Measurements from ENCODE around the gene TBC1D17.

The TBC1D17 gene

DNA sequence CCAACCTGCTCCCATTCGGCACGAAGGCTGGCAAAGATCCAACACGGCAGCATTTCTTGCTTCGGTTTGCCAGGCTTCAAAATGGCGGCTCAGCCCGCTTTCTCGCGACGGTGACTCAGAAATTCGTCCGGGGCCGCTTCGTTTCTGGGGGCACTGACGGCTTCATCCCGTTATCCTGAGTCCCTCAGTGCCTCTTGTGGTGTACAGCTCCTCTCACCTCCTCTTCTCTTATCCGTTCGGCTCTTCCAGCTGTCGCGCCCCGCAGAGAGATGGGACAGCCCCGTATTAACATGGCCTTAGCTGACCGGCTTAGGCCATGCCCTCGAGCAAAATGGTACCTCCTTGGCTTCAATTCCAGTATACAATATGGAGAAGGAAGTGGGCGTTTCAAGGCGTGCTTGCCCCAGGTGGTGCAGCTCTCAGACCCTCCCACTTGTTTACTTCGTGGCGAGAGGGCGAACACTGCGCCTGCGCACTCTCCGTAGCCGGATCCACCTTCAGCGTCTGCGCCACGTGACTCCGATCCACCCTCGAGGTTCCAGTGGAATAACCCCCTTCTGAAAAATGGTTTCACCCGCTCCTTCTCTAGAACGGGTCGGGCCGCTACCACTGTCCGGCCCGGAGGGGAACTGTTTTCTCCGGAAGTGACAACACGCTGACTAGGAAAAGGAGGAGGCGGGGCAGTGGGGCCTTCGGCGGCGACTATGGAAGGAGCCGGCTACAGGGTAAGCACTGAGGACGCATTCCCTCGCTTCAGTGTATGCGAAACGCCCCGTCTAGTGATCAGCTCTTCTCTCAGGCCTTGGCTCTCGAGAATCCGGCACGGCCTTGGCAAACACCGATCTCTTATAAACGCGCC lies at the start of gene TBC1D17, which contains the start of gene AKT1S1:
Gene TBC1D17, plus strand, starts transcription at position 683 of the 859 bp plus-strand sequence. Its CDS starts 22 bp downstream, at position 705.
Gene AKT1S1, minus strand, starts transcription at position 336 of the 859 bp plus-strand sequence. CDS start 4,060 bp downstream, outside the sequence.
- peak; percentile 95 to 99 for DNase-seq

DNA sequence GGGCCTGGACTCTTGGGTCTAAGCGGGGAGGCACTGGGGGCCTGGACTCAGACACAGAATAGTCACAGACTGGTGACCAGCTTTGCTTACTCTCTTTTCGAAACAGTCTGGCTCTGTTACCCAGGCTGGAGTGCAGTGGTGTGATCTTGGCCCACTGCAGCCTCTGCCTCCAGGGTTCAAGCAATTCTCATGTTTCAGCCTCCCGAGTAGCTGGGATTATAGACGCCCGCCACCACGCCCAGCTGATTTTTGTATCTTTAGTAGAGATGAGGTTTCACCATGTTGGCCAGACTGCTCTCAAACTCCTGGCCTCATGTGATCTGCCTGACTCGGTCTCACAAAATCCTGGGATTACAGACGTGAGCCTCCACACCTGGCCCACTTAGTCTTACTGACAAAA lies 48.3 kb upstream of the TBC1D17 start:
- DNase-seq, result no peak

DNA sequence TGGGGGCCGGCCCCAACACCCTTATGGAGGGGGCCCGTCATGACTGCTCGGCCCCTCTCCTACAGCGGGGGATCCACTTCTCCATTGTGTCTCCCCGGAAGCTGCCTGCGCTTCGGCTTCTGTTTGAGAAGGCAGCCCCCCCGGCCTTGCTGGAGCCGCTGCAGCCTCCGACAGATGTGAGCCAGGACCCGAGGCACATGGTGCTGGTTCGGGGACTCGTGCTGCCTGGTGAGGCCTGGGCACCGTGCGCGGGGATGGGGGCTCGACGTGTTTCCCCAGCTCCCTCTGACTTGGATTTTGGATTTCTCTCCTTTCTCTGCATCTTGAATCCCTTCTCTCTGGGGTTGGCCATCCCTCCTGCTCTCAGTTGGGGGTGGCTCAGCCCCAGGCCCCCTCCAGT lies 47.8 kb upstream of the TBC1D17 start:
- no peak for DNase-seq

DNA sequence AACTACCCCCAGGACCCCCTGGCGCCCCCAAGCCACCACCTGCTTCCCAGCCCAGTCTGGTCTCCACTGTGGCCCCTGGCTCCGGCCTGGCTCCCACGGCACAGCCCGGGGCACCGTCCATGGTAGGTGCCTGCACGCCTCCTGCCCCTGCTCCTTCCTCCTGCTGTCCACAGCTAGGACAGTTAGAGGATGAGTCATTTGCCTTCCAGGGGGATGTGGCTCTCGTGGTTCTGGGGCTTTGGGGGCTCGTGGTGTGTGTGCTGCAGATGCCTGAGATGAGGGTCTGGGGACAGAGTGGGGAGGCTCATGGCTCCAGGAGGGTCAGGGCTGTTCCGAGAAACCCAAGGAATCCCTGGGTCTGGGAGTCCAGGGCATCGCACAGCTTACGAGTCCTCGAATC lies 46.7 kb upstream of the TBC1D17 start:
- no peak for DNase-seq

DNA sequence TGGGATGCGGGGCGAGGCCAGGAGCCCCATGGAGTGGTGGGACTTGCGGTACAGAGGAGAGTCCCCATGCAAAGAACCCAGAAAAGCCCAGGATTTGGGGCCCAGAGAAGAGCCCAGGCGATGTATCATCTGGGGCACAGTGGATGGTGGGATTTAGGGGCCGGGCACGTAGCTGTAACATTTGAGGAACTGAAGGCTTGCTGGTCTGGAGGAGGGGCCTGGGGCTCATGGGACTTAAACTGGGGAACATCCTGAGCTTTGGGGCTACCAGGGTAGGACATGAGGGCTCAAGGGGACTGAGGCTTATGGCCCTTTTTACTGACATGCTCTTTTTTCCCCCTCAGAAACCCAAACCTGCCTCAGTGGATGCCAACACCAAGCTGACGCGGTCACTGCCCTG lies 45.9 kb upstream of the TBC1D17 start:
- DNase-seq, result no peak

DNA sequence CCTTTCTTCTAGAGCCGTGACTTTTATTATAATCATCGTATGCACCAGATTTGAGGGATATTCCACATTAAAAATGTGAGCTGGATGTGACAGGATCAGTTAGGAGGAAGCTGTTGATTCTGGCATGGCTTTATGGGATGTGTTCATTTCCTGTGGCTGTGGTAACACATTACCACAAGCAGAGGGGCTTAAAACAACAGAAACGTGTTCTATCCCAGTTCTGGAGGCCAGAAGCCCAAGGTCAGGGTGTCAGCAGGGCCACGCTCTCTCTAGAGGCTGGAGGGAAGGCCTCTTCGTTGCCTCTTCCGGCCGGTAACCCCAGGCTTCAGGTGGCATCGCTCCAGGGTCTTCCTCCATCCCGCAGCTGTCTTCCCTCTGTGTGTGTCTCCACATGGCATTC lies 44.9 kb upstream of the TBC1D17 start:
- no peak for DNase-seq

DNA sequence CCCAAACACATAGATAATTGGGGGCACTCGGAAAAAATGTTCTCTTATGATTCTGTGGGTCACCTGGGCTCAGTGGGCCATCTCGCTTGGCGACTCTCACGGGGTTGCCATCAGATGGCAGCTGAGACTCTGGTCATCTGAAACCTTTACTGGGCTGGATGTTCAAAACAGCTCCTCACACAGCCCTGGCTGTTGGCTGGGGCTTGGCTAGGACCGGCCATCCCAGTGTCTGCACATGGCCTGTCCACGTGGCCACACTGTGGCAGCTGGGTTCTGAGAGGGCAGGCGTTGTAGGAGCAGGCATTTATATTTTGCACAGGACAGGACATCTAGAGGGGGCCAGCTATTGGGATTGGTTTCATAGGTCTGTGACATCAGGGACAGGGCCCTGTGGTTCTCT lies 43.9 kb upstream of the TBC1D17 start:
- DNase-seq, result no peak

DNA sequence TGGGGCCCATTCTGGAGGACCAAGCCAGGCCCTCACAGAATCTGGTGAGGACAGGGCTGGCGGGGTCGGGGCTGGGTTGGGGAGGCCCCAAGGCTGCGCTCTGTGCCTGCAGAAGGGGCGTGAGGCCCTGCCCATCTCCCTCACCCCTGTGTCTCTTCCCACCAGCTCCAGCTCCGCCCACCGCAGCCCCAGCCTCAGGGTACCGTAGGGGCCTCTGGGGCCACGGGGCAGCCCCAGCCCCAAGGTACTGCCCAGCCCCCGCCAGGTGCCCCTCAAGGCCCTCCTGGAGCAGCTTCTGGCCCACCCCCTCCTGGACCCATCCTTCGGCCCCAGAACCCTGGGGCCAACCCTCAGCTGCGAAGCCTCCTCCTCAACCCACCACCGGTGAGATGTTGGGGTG lies 41.9 kb upstream of the TBC1D17 start:
- DNase-seq, result no peak

DNA sequence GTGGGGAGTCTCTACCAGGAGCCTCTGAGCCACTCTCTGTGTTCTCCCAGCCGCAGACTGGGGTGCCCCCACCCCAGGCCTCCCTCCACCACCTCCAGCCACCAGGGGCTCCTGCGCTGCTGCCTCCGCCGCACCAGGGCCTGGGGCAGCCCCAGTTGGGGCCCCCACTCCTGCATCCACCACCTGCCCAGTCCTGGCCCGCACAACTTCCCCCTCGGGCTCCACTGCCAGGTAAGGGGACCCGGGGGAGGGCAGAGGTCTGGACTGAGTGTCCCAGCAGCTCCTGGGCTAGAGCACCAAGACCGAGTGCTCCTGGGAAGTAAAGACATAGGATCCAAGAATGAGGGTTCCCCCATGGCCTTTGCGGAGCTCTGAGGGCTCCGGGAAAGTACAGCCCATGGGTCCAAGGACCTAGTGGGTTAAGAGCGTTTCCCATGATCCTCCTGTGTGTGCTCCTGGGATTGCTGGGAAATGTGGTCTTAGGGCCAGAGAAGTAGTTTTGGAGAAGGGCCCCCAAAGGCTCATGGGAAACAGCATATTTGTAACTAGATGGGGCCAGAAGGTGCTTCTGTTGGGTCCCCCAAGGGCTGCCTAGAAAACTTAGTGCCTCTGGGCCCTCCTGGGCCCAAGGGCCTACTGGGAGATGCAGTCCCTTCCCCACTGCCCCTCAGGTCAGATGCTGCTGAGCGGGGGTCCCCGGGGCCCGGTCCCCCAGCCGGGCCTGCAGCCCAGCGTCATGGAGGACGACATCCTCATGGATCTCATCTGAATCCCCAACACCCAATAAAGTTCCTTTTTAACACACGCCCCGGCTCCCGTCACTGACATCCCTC lies 41.1 kb upstream of the TBC1D17 start:
- no peak for DNase-seq

DNA sequence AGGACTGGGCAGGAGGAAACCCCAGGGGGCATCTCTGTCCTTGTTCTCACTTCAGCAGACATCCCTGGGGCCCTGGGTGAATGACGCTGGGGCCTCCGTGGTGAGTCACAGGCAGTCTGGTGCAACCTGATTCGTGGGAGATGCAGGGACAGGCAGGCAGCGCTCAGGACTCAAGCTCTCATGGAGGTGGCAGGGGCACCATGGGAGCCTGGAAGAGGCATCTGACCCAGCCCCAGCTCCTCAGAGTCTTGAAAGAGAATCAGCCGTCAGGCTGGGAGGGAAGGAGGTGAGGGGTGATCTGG lies 40.5 kb upstream of the TBC1D17 start:
- no peak for DNase-seq

DNA sequence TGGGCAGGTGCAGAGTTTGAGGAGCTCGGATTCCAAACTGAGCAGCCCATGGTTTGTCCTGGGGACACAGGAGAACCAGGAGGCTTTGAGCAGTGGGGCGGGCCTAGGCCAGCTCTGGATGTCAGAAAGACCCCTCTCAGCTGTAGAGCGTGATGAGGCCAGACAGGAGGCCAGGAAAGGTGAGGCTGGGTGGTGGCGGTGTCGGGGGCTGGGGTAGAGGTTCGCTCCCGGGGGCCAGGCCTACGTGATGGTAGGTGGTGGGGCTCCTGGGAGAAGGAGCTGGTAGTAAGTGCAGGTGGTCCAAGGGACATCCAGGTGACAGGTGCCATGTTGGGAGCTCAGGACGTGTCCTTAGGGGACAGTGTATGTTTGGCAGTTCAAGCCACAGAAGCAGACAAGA lies 40.1 kb upstream of the TBC1D17 start:
- DNase-seq, result no peak

DNA sequence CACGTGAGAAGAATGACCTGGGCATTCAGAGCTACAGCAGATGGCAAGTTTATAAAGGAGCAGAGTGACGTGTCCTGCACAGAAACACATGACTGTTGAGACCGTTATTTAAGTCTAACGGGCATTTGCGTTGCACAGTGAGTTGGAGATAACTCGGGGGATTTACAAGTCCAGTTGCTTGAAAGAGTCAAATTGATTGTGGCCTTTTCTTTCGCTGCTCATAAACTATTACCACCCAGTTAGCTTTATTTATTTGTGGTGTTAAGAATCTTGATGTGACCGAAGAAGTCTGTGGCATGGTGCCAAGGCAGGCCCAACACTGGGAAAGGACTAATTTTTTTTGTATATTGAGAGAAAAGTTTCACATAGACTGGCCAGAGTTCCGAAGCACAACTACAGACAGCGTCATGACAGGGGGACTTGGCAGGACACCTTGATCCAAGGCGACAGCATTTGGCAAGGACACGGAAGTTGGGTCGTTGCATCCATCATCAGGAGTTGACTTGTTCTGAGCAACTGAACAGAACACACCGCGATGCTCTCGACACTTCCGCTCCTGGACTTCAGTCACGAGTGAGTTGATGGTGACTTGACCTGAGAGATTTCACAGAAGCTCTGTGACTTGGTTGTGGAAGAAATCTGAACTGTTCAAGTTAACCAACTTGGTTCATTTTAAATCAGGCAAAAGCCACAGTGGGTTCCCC lies 38.5 kb upstream of the TBC1D17 start:
- DNase-seq, result no peak

DNA sequence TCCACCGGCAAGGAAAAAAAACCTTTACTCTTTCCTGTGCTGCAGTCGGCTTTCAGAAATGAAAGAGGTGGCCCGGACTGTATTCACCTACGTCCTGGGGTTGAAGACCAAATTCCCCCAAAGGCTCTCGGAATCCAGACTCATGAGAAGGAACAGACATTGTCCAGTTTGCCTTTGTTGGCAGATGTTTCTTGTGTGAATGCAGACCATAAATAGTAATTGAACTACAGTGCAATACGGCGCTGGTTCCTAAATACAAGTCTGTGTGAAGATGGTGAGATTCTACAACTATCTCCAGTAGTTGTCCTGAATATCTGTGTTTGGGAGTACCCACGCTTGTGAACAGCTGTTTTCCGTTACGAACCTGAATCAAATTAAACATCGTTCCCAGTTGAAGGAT lies 37.8 kb upstream of the TBC1D17 start:
- no peak for DNase-seq

DNA sequence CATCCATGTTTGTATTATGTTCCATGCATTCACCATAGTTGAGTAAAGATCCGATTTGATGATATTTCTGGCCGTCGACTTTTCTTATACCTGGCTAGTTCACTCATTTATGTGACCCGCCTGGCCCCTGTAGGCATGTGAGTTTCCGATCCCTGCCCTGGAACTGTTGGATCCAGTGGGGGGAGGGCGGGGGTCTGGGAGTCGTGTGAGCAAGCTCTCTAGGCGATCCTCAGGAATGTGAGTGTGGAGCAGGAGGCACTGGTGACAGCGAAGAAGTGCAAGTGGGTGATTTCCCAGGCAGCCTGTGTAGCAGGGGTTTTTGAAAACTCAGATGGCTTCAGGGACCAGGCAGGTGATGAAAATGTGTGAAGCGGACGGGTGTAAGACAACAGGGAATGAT lies 37.2 kb upstream of the TBC1D17 start:
- DNase-seq, result no peak

DNA sequence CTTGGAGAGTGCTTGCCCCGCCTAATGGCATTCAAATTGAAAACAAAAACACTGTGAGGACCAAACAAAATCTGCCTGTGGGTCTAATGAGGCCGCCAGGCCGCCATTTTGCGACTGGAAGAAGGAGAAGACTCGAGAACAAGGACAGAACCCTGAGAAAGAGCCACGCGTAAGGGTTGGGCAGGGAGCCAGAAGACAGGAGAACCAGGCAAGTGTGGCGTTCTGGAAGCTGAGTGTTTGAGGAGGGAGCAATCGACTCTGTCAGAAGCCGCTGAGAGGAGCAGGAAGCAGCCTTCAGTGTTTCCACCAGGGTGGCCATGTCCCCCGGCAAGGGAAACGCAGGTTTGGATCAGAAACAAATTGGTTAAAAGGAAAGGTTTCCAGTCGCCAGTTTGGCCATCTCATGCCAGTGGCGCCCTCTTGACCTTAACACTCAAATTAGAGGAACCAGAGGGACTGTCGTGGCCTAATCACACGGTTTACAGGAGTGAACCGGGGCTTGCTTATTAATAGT lies 36.7 kb upstream of the TBC1D17 start:
- DNase-seq, result no peak

DNA sequence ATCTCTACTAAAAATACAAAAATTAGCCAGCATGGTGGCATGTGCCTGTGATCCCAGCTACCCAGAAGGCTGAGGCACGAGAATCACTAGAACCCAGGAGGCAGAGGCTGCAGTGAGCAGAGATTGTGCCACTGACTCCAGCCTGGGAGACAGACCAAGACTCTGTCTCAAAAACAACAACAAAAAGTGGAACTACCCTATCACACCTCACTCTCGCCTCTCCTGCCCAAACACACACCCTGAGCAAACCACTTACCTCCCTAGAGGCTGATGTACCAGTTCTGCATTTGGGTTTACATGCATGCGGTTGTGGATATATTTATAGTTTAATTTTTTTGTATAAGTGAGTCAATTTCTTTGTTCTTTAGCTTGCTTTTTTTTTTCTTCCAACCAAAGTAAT lies 34.2 kb upstream of the TBC1D17 start:
- DNase-seq, result no peak

DNA sequence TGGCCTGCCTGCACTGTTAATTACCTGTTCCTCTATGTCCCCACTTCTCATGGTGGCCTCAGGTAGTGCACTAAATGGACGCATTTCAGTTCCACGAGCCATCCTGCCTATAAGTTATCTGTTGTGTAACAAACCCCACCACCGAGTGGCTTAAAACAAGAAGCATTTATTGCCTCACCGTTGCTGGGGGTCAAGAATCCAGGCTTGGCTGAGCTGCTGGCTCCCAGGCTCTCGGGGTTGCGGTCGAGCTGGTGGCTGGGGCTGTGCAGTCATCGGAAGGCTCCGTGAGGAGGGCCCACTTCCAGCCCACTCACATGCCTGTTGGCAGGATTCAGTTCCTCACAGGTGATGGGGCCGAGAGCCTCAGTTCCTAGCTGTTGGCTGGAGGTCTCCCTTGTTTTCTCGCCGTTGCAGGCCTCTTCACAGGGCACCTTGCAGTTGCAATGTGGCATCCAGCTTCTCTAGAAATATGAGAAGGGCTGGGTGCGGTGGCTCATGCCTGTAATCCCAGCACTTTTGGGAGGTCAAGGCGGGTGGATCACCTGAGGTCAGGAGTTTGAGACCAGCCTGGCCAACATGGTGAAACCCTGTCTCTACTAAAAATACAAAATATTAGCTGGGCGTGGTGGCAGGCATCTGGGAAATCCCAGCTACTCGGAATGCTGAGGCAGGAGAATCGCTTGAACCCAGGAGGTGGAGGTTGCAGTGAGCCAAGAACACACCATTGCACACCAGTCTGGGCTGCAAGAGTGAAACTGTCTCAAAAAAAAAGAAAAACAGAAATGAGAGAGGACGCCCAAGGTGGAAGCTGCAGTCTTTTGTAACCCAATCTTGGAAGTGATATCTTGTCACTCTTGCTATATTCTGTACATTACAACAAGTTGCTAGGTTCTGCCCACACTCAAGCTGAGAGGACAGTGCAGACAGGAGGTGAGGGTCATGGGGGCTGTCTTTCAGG lies 33.1 kb upstream of the TBC1D17 start:
- no peak for DNase-seq

DNA sequence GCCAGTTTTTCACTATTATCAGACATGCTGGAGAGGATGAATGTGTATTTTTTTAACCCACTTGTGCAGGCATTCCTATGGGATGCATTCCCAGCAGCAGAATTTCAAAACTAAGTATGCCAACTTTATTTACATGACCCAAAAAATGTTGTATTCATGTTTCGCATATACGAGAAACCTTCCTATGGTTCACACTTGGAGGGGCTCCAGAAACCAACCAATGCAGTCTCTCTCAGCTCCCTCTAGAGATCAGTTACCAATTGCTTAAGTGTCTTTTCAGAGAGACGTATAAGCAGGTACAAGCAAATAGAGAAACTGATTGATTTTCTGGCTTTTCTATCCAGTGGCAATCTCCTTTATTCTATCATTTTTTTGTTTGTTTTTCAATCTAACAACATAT lies 32.1 kb upstream of the TBC1D17 start:
- DNase-seq, result no peak

DNA sequence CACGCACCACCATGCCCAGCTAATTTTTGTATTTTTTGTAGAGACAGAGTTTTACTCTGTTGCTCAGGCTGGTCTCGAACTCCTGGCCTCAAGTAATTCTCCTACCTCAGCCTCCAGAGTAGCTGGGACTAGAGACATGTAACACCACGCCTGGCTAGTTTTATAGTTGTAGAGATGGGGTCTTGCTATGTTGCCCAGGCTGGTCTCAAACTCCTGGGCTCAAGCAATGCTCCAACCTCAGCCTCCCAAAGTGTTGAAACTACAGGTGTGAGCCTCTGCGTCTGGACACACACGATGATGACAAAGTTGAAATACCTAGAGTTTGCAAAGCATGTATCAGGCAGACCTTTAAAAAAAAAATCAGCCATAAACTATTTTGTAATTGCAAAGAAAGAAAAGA lies 31.1 kb upstream of the TBC1D17 start:
- no peak for DNase-seq

DNA sequence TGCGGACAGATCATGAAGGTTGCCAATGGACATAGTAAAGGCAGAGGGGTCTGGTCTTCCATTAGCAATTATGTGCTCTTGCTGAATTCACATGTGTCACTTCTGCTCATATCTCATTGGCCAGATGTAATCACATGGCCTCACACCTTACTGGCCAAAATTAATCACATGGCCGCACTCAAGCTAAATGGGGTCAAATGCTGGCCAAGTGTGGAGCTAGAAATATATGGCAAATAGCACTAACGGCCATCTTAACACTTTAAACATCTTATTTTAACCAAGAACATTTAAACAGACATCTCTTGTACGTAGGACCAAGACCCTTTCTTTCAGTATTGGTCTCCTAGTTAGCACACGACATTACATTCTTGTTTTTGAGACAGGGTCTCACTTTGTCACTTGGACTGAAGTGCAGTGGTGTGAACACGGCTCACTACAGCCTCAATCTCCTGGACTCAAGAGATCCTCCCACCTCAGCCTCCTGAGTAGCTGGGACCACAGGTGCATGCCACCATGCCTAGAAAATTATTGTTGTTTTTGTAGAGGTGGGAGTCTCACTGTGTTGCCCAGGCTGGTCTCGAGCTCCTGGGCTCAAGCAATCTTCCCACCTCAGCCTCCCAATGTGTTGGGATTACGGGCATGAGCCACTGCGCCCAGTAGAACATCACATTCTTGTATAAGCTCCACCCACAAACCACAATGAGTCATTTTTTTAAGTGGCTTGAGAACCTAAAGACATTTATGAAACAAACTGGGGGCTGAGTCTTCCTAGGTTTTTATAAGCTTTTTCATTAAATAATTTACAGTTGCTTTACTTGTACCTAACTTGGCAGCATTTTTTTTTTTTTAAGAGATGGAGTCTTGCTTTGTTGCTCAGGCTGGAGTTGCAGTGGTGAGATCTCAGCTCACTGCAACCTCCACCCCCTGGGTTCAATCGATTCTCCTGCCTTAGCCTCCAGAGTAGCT lies 29.5 kb upstream of the TBC1D17 start:
- no peak for DNase-seq

DNA sequence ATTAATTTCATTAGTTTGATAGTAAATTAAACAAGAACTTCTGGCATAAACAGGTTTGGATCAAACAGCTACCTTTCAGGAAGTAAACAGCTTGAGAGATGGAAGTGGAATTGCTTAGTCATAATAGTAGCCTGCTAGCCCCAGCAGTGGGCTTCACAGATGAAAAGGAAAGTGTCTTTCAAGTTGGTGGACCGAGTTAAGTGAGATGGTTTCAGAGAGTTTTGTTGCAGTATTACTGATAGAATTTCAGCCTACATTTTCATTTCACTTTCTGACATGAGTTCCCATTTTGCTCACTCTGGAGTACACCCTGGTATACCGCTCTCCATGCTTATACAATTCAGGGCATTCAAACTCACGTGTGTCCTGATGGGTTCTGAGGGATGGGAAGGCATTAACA lies 28.6 kb upstream of the TBC1D17 start:
- DNase-seq, result no peak

Data from cerebellar nuclear complex (tissue), 1 donor.